Vagina (tissue), 2 donors: ENCODE data around the gene DIRAS1.
"Not testable (repeated sequence)": the region's sequence is repeated elsewhere in the genome, so short reads cannot be mapped to it uniquely, and the experiment has no call there.

Source experiments
- CTCF ChIP-seq, 3 experiments: fragments of 450-650 bp in 2 of 3; fragments of 200-600 bp in 1 of 3; sonication (generic) in 1 of 3; IDR thresholded peaks; one replicate each; pipeline ENCODE4 v1.5.1; 2017 to 2019; ENCODE audit warnings: antibody characterized with exemption in 3 of 3, mild to moderate bottlenecking in 2 of 3, moderate library complexity in 2 of 3
- POLR2A ChIP-seq, 2 donors: fragments of 450-650 bp; IDR thresholded peaks; one replicate each; pipeline ENCODE4 v1.6.1; 2017; ENCODE audit warnings: antibody characterized with exemption in 2 of 2, mild to moderate bottlenecking in 2 of 2, moderate library complexity in 2 of 2

DNA sequence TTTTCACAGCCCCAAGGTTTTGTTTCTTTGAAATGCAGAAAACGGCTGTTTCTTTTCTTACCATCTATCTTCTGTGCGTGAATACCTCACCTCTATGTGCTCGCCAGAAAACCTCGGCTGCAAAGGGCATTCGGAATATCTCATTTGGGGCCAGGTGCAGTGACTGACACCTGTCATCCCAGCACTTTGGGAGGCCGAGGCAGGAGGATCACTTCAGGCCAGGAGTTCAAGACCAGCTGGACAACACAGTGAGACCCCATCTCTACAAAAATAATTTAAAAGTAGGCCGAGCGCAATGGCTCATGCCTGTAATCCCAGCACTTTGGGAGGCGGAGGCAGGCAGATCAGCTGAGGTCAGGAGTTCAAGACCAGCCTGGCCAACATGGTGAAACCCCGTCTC is 53.8 kb downstream of the DIRAS1 start:
- TF ChIP-seq CTCF, POLR2A (IDR thresholded peaks at IDR 0.05): not testable (repeated sequence)
